Measurements from ENCODE around the gene EP400. TPM values are rescaled to one million over a fixed set of nuclear protein-coding genes. Genes with fewer than 3 reads are reported as not detected.

EP400 gene
- total RNA-seq, 1 donor from 2014 or later: 43.1 TPM

DNA sequence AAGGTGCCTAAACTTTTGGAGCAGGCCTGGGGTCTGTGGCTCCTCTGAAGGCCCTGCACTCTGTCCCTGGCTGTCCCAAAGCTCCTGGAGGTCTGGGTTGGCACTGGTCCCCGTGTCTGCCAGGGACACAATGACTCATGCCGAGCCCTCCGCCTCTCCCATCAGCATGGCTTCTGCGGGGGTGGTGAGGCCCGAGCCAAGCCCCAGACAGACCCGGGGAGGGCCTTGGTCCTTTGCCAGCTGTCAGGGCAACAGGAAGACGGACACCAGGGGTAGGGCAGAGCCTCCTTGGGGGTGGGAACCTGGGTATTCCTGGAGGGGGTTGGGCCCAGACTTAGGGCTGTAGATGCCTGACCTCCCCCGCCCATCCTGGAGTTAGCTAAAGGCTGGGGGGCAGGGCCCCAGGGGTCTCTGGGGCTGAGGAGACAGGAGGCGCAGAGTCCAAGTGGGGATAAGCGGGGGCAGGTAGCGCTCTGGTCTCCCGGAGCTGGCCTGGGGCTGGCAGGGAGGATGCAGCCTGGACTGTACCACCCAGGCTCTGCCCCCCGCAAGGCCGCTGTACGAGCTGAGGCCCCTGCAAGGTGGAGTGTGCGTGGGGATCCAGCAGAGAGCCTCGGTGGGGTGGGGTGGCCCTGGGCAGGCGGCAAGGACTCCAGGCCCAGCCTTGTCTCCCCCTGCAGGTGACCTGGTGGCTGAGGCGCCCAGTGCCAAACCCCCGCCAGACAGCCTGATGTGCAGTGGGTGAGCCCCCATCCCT lies 37.0 kb upstream of the EP400 start:
- no peak for DNase-seq (ENCODE audit: extremely low read depth, low read depth, low spot score)

GRCh38 chr12:131913666-131914065 lies 36.1 kb upstream of the EP400 start:
- DNase-seq (ENCODE audit: extremely low read depth, low read depth, low spot score): no peak

- no peak for DNase-seq (ENCODE audit: extremely low read depth, low read depth, low spot score)
These were observed 35.5 kb upstream of the EP400 start for GRCh38 chr12:131914179-131914702.

DNA sequence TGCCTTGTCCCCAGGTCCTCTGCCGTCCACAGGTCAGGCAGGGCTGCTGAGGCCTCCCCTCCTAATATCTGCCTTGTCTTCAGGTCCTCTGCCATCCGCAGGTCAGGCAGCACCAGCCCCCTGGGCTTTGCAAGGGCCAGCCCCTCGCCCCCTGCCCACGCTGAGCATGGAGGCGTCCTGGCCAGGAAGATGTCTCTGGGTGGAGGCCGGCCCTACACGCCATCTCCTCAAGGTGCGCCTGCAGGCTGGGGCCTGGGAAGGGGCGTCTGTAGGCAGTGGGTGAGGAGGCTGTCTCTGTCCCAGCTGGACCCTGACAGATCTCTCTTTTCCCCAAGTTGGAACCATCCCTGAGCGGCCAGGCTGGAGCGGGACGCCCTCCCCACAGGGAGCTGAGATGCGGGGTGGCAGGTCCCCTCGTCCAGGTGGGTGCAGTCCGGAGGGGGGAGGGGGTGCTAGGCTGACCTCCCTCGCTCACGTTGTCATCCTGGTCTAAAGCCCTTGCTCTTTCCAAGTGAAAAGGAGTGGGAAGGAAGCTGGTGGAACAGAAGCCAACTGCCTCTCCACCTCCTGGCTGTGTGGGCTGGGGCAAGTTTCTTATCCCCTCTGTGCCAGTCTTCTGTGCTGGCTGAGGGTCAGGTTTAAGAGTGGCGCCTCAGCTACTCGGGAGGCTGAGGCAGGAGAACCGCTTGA lies 34.6 kb upstream of the EP400 start:
- no peak for DNase-seq (ENCODE audit: extremely low read depth, low read depth, low spot score)

GRCh38 chr12:131915823-131916222 lies 33.9 kb upstream of the EP400 start:
- no peak for DNase-seq (ENCODE audit: extremely low read depth, low read depth, low spot score)

- DNase-seq (ENCODE audit: extremely low read depth, low read depth, low spot score): no peak
These were observed 33.2 kb upstream of the EP400 start for GRCh38 chr12:131916306-131917138.

- no peak for DNase-seq (ENCODE audit: extremely low read depth, low read depth, low spot score)
These were observed 32.5 kb upstream of the EP400 start for GRCh38 chr12:131917139-131917710.

DNA sequence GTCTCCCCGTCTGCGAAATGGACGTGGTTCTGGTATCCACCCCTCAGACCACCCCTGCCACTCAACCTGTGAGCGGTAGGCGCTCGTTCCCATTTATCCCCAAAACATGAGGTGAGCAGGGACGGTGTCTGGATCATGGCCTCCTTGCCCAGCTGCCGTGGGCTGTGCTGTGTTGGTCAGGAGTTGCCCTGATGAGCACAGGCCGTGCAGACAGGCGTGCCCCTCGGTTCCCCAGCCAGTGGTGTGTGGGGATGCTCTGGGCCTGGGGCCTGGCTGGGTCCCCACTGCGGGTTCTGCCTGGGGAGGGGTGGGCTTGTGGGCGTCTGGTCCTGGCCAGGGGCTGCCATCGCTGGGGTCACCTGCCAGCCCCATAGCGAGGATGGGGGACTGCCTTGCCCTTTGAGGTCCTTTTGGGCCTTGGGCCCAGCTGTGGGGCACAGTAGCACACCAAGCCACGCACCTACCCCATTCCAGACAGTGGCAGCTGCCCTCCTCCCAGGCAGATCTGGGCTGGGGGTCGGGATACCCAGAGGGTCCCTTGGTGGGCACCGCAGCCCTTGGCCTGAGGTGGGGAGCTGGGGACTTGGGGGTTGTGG lies 31.9 kb upstream of the EP400 start:
- no peak for DNase-seq (ENCODE audit: extremely low read depth, low read depth, low spot score)

DNA sequence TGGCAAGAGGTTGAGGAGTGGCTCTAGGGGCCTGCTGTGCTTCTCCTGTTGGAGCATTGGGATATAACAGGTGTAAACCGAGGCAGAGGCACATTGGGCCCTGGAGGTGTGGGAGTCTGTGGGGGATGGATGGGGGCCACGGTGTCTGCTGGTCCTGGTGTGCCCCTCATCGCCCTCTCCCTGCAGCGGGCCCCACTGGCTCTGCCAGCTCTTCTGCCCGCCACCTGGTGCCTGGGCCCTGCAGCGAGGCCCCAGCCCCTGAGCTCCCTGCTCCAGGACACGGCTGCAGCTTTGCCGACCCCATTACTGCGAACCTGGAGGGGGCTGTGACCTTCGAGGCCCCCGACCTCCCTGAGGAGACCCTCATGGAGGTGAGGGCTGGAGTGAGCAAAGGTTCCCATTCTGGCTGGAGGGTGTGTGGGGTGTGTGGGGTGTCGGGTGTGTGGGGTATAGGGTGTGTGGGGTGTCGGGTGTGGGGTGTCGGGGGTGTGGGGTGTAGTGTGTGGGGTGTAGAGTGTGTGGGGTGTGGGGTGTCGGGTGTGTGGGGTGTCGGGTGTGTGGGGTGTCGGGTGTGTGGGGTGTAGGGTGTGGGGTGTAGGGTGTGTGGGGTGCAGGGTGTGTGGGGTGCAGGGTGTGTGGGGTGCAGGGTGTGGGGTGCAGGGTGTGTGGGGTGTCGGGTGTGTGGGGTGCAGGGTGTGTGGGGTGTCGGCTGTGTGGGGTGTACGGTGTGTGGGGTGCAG lies 31.3 kb upstream of the EP400 start:
- DNase-seq (ENCODE audit: extremely low read depth, low read depth, low spot score): no peak

DNA sequence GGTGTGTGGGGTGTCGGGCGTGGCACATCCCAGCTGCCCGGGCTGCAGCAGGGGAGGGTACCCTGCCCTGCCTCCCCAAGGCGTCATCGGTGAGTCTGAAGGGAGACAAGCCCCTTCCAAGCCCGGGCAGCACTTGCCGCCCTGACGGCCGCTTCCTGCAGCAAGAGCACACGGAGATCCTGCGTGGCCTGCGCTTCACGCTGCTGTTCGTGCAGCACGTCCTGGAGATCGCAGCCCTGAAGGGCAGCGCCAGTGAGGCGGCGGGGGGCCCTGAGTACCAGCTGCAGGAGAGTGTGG lies 30.7 kb upstream of the EP400 start:
- DNase-seq (ENCODE audit: extremely low read depth, low read depth, low spot score): no peak

GRCh38 chr12:131919366-131920156 lies 30.2 kb upstream of the EP400 start:
- no peak for DNase-seq (ENCODE audit: extremely low read depth, low read depth, low spot score)

DNA sequence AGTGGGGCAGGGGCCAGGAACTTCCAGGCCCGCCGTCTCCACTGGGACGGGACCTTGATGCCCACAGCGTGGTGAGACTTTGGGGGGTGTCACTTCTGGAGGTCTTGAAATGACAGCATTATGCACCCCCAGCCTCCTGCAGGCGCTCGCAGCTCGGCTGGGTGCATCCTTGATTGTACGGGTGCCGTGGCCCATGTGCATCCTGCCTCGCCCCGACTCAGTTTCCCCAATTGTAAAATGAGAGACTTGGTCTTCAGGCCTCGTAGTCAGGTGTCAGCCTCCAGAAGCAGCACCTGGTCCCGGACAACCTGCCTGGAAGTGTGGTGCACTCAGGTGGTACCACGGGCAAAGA lies 29.6 kb upstream of the EP400 start:
- no peak for DNase-seq (ENCODE audit: extremely low read depth, low read depth, low spot score)

- no peak for DNase-seq (ENCODE audit: extremely low read depth, low read depth, low spot score)
These were observed 28.6 kb upstream of the EP400 start for GRCh38 chr12:131920902-131921840.

GRCh38 chr12:131921866-131922769 lies 27.6 kb upstream of the EP400 start:
- DNase-seq (ENCODE audit: extremely low read depth, low read depth, low spot score): no peak

GRCh38 chr12:131922772-131923171 lies 27.0 kb upstream of the EP400 start:
- DNase-seq (ENCODE audit: extremely low read depth, low read depth, low spot score): no peak

DNA sequence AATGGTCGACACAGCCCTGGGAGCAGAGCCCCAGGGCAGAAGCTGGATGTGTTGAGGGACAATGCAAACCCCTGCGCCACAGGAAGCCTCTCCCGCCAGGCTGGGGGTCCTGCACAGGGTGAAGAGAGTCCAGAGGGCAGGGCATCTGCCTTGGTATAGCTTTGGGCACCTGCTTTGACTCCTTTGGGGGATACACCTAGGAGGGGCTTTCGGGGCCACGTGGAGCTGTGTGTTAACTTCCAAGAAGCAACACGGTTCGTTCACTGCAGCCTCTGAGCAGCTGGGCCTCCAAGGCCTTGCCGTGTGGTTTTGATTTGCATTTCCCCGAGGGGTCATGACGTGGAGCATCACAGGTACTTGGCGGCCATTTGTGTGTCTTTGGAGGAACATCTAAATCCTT lies 26.5 kb upstream of the EP400 start:
- DNase-seq (ENCODE audit: extremely low read depth, low read depth, low spot score): no peak

Data from glomerular endothelial cell (primary cell).